GM18519 (cell line): ENCODE data around the gene COX6A1.

Experiments
- ATAC-seq: cut with Tn5 transposase; IDR thresholded peaks from one replicate; pipeline ENCODE4 v1.9.1; 2021; ENCODE audit warnings: mild to moderate bottlenecking, moderate library complexity; ENCODE audit not compliant: unreplicated experiment, low FRiP score

Gene COX6A1

DNA sequence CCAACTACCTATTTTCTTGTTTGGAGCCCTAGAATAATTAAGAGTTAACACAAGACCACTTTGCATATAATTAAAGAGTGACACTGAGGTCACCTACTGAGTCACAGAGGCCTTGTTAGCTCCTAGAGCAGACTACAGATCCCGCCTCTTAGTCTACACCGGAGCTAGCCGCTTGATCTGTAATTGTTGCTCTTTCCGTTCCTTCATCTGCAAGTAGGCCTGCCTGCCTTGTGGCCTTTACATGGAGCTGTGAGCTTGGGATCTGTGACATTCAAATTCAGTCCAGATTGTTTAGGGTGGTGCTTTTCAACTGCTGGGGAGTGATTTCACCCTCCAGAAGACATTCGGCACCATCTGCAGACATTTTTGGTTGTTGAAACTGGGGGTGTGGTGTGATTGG lies 52.4 kb downstream of the COX6A1 start:
- no peak for ATAC-seq
